Measurements from ENCODE around the gene SMURF2. TPM values are rescaled to one million over a fixed set of nuclear protein-coding genes. Genes with fewer than 3 reads are reported as not detected.

Gene SMURF2
- total and polyA plus RNA-seq, 7 experiments from 2014 or later, result 8.8 to 35.7 (median 30.9) TPM

DNA sequence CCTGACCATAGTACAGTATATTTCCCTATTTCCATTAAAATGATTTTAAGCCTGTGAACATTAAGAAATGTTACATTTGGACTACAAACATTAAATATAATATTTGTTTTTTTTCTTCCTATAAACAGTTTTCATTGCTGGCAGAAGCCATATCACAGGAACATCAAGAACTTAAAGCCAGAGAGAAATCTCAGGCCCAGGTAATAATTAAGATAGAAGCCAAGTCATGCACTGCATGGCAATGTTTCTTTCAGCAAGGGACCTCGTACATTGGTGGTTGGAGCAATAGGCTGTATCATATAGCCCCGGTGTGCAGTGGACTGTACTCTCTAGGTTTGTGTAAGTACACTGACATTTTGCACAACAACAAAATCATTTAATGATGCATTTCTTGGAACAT lies 125.2 kb downstream of the SMURF2 start:
- no peak for DNase-seq
- no peak overlapping the region for H3K27ac ChIP-seq (ENCODE audit: low read depth, low read length)
- H3K4me1 ChIP-seq (ENCODE audit: control insufficient read depth in 2 of 2, insufficient read depth in 2 of 2, low read length in 2 of 2), result no peaks in the 10 kb centered on the region
- ATAC-seq, result no peak
- H3K27me3 ChIP-seq (ENCODE audit: control insufficient read depth in 2 of 2, insufficient read depth in 2 of 2, low read length in 2 of 2), result no peaks in the 10 kb centered on the region
- H3K4me3 Mint-ChIP-seq, result no peak overlapping the region
- peaks cover 0 to 8% (median 0%) of the 10 kb centered on the region in 7 donors for H3K4me1 Mint-ChIP-seq
- H3K36me3 Mint-ChIP-seq, result peaks cover 7 to 47% (median 19%) of the 10 kb centered on the region in 5 donors
- peaks cover 22 to 68% (median 26%) of the 10 kb centered on the region in 3 experiments for H3K36me3 ChIP-seq (ENCODE audit: control insufficient read depth in 2 of 3, insufficient read depth in 3 of 3, low read length in 3 of 3)
- H3K4me3 ChIP-seq (ENCODE audit: low read length), result no peak overlapping the region
- peak overlapping the region in 3 of 9 donors; percentile 10 to 46 (median 19) for H3K27ac Mint-ChIP-seq
- CTCF ChIA-PET, result interaction anchor here (1.2 kb wide), 1 partner anchor 117 kb away, joined by 5 read pairs; no protein-coding TSS in a partner anchor
- H3K9me3 Mint-ChIP-seq, result no peaks in the 10 kb centered on the region
- intact Hi-C loops (cut with micrococcal nuclease), result no loop called here
- POLR2A ChIA-PET, result no interaction called here
- no peaks in the 10 kb centered on the region for H3K9me3 ChIP-seq (ENCODE audit: control insufficient read depth in 2 of 3, low read length in 3 of 3)
- no peaks in the 10 kb centered on the region for H3K27me3 Mint-ChIP-seq

- Histone ChIP-seq H3K27ac (ENCODE audit: low read depth, low read length) (no peak overlapping the region), H3K27me3 (ENCODE audit: control insufficient read depth in 2 of 2, insufficient read depth in 2 of 2, low read length in 2 of 2) (no peaks in the 10 kb centered on the region), H3K4me3 (ENCODE audit: low read length) (no peak overlapping the region), H3K9me3 (ENCODE audit: control insufficient read depth in 2 of 3, low read length in 3 of 3) (no peaks in the 10 kb centered on the region), H3K36me3 (ENCODE audit: control insufficient read depth in 2 of 3, insufficient read depth in 3 of 3, low read length in 3 of 3) (peaks cover 22 to 79% (median 35%) of the 10 kb centered on the region in 3 experiments), H3K4me1 (ENCODE audit: control insufficient read depth in 2 of 2, insufficient read depth in 2 of 2, low read length in 2 of 2) (no peaks in the 10 kb centered on the region)
- peaks cover 7 to 56% (median 26%) of the 10 kb centered on the region in 5 donors for H3K36me3 Mint-ChIP-seq
- ChIA-PET CTCF (interaction anchor here (1.5 kb wide), 1 partner anchor 36 kb away, joined by 4 read pairs; no protein-coding TSS in a partner anchor), POLR2A (interaction anchor here (0.8 kb wide), 1 partner anchor 116 kb away, joined by 3 read pairs; no protein-coding TSS in a partner anchor)
- H3K4me3 Mint-ChIP-seq, result no peak overlapping the region
- DNase-seq, result no peak
- intact Hi-C loops (cut with micrococcal nuclease), result no loop called here
- peak overlapping the region in 3 of 9 donors; percentile 1 to 50 (median 27) for H3K27ac Mint-ChIP-seq
- ATAC-seq, result no peak
- no peaks in the 10 kb centered on the region for H3K9me3 Mint-ChIP-seq
- peaks cover 0 to 8% (median 0%) of the 10 kb centered on the region in 7 donors for H3K4me1 Mint-ChIP-seq
- no peaks in the 10 kb centered on the region for H3K27me3 Mint-ChIP-seq
Observed at GRCh38 chr17:64535357-64535756, 126.8 kb downstream of the SMURF2 start.

DNA sequence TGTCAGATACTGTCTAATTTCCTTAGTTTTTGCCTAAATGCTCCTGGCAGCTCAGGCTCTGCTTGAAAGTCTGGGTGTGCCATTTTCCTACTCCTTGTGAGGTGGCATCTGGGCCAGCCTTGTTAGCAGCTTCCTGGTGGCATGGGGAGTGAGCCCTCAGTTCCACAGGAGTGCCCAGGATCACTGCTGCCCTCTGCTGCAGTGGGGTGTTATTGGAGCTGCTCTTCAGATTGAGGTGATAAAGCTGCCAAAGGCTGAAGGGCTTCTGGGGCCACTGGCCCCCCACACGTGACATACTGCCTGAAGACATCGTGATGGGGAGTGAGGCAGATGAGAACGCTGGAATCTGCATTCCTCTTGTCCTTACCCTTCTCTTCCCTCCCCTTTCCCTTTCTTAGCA lies 127.9 kb downstream of the SMURF2 start:
- Mint-ChIP-seq H3K27me3 (no peaks in the 10 kb centered on the region), H3K4me3 (no peak overlapping the region), H3K27ac (peak overlapping the region in 6 of 9 donors; percentile 17 to 88 (median 50)), H3K36me3 (peaks cover 13 to 62% (median 32%) of the 10 kb centered on the region in 5 donors), H3K9me3 (no peaks in the 10 kb centered on the region), H3K4me1 (peaks cover 0 to 8% (median 0%) of the 10 kb centered on the region in 7 donors)
- CTCF ChIA-PET, result interaction anchor here (1.1 to 1.5 kb wide), 3 partner anchors 35 to 202 kb away, joined by 3 to 6 read pairs (median 4); no protein-coding TSS in a partner anchor
- ATAC-seq, result peak; percentile 34
- intact Hi-C loops (cut with micrococcal nuclease), result no loop called here
- Histone ChIP-seq H3K4me3 (ENCODE audit: low read length) (no peak overlapping the region), H3K4me1 (ENCODE audit: control insufficient read depth in 2 of 2, insufficient read depth in 2 of 2, low read length in 2 of 2) (no peaks in the 10 kb centered on the region), H3K9me3 (ENCODE audit: control insufficient read depth in 2 of 3, low read length in 3 of 3) (no peaks in the 10 kb centered on the region), H3K27ac (ENCODE audit: low read depth, low read length) (no peak overlapping the region), H3K27me3 (ENCODE audit: control insufficient read depth in 2 of 2, insufficient read depth in 2 of 2, low read length in 2 of 2) (no peaks in the 10 kb centered on the region), H3K36me3 (ENCODE audit: control insufficient read depth in 2 of 3, insufficient read depth in 3 of 3, low read length in 3 of 3) (peaks cover 28 to 91% (median 39%) of the 10 kb centered on the region in 3 experiments)
- DNase-seq, result no peak
- POLR2A ChIA-PET, result no interaction called here

DNA sequence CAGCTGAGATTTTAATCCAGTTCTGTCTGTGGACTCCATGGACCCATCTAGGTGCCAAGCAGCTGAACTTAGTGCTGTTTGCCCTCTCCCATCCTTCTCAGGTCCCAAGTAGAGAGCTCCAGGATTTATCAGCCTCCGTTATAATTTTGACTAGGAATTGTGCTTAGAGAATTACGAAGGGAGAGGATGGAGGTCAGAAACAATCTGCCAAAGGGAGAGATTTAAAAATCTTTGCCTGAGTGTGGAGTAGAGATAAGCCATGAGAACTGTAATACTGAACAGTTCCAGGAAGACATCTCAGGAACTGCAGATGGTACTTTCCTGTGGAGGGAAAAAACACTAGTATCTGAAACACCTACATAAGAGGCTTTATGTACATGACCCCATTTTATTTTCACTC lies 128.3 kb downstream of the SMURF2 start:
- POLR2A ChIA-PET, result no interaction called here
- Mint-ChIP-seq H3K4me3 (no peak overlapping the region), H3K4me1 (peaks cover 0 to 7% (median 0%) of the 10 kb centered on the region in 7 donors), H3K27me3 (no peaks in the 10 kb centered on the region), H3K27ac (peak overlapping the region in 5 of 9 donors; percentile 31 to 88 (median 63)), H3K9me3 (no peaks in the 10 kb centered on the region), H3K36me3 (peaks cover 16 to 63% (median 35%) of the 10 kb centered on the region in 5 donors)
- no peaks in the 10 kb centered on the region for H3K27me3 ChIP-seq (ENCODE audit: control insufficient read depth in 2 of 2, insufficient read depth in 2 of 2, low read length in 2 of 2)
- no peak for ATAC-seq
- no peak overlapping the region for H3K4me3 ChIP-seq (ENCODE audit: low read length)
- no peaks in the 10 kb centered on the region for H3K4me1 ChIP-seq (ENCODE audit: control insufficient read depth in 2 of 2, insufficient read depth in 2 of 2, low read length in 2 of 2)
- CTCF ChIA-PET, result interaction anchor here (1.1 kb wide), 2 partner anchors 113 to 203 kb away, joined by 3 to 6 read pairs; no protein-coding TSS in a partner anchor
- no peak overlapping the region for H3K27ac ChIP-seq (ENCODE audit: low read depth, low read length)
- no peaks in the 10 kb centered on the region for H3K9me3 ChIP-seq (ENCODE audit: control insufficient read depth in 2 of 3, low read length in 3 of 3)
- no peak for DNase-seq
- intact Hi-C loops (cut with micrococcal nuclease), result no loop called here
- H3K36me3 ChIP-seq (ENCODE audit: control insufficient read depth in 2 of 3, insufficient read depth in 3 of 3, low read length in 3 of 3), result peaks cover 31 to 93% (median 43%) of the 10 kb centered on the region in 3 experiments

DNA sequence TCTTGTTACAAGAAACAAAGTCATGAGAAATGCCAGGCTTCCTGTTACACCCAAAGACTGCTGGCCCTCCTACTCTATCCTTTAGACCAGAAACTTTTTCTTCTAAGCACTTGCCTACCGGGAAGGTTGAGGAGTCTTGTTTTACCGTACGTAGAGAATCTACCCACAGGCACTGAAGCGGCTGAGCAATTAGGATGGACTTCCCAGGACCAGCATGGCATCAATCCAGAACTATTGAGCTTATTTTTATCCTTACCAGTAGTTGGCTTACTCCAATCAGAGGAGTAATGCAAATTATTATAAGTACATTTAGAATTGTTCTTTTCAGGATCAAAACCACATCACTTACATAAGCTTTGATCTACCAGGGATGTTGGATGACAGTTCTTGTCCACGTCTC lies 129.7 kb downstream of the SMURF2 start:
- no peaks in the 10 kb centered on the region for H3K27me3 ChIP-seq (ENCODE audit: control insufficient read depth in 2 of 2, insufficient read depth in 2 of 2, low read length in 2 of 2)
- intact Hi-C loops (cut with micrococcal nuclease), result no loop called here
- peaks cover 21 to 67% (median 33%) of the 10 kb centered on the region in 5 donors for H3K36me3 Mint-ChIP-seq

GRCh38 chr17:64531955-64532371 lies 130.1 kb downstream of the SMURF2 start:
- intact Hi-C loops (cut with micrococcal nuclease), result no loop called here
- Histone ChIP-seq H3K36me3 (ENCODE audit: control insufficient read depth in 2 of 3, insufficient read depth in 3 of 3, low read length in 3 of 3) (peaks cover 35 to 100% (median 46%) of the 10 kb centered on the region in 3 experiments), H3K27ac (ENCODE audit: low read depth, low read length) (no peak overlapping the region), H3K27me3 (ENCODE audit: control insufficient read depth in 2 of 2, insufficient read depth in 2 of 2, low read length in 2 of 2) (no peaks in the 10 kb centered on the region), H3K4me3 (ENCODE audit: low read length) (no peak overlapping the region), H3K9me3 (ENCODE audit: control insufficient read depth in 2 of 3, low read length in 3 of 3) (no peaks in the 10 kb centered on the region), H3K4me1 (ENCODE audit: control insufficient read depth in 2 of 2, insufficient read depth in 2 of 2, low read length in 2 of 2) (no peaks in the 10 kb centered on the region)
- Mint-ChIP-seq H3K9me3 (no peaks in the 10 kb centered on the region), H3K4me3 (no peak overlapping the region), H3K27me3 (no peaks in the 10 kb centered on the region), H3K36me3 (peaks cover 20 to 67% (median 33%) of the 10 kb centered on the region in 5 donors), H3K27ac (peak overlapping the region in 2 of 9 donors; percentile 51 to 69), H3K4me1 (peaks cover 0 to 6% (median 2%) of the 10 kb centered on the region in 7 donors)
- CTCF ChIA-PET, result interaction anchor here (0.6 to 0.7 kb wide), 2 partner anchors 16 to 224 kb away, joined by 3 read pairs; no protein-coding TSS in a partner anchor
- DNase-seq (no peak), ATAC-seq (no peak)
- POLR2A ChIA-PET, result interaction anchor here (1.4 kb wide), 1 partner anchor 27 kb away, joined by 6 read pairs; the partner anchor contains the start of gene DDX5

More for the DNA sequence above, 129.7 kb downstream of the SMURF2 start:
- ChIA-PET POLR2A (interaction anchor here (1.4 kb wide), 1 partner anchor 27 kb away, joined by 6 read pairs; the partner anchor contains the start of gene DDX5), CTCF (interaction anchor here (1.0 kb wide), 1 partner anchor 115 kb away, joined by 3 read pairs; no protein-coding TSS in a partner anchor)
- no peak for DNase-seq
- no peaks in the 10 kb centered on the region for H3K27me3 Mint-ChIP-seq
- no peaks in the 10 kb centered on the region for H3K9me3 Mint-ChIP-seq
- H3K27ac ChIP-seq (ENCODE audit: low read depth, low read length), result no peak overlapping the region
- peaks cover 37 to 100% (median 50%) of the 10 kb centered on the region in 3 experiments for H3K36me3 ChIP-seq (ENCODE audit: control insufficient read depth in 2 of 3, insufficient read depth in 3 of 3, low read length in 3 of 3)
- peak overlapping the region in 4 of 9 donors; percentile 13 to 88 (median 68) for H3K27ac Mint-ChIP-seq
- peaks cover 0 to 6% (median 0%) of the 10 kb centered on the region in 7 donors for H3K4me1 Mint-ChIP-seq
- H3K4me3 ChIP-seq (ENCODE audit: low read length), result no peak overlapping the region
- ATAC-seq, result no peak
- H3K4me3 Mint-ChIP-seq, result no peak overlapping the region
- no peaks in the 10 kb centered on the region for H3K9me3 ChIP-seq (ENCODE audit: control insufficient read depth in 2 of 3, low read length in 3 of 3)
- H3K4me1 ChIP-seq (ENCODE audit: control insufficient read depth in 2 of 2, insufficient read depth in 2 of 2, low read length in 2 of 2), result no peaks in the 10 kb centered on the region

All from naive thymus-derived CD4-positive, alpha-beta T cell (primary cell).